ENCODE measurements around the gene NISCH.

The NISCH gene

GRCh38 chr3:52490035-52490938, 34.9 kb downstream of the NISCH start:
- DNase-seq (ENCODE audit: low spot score), result no peak

- DNase-seq (ENCODE audit: low spot score), result no peak
These were observed 35.6 kb downstream of the NISCH start for GRCh38 chr3:52490939-52491526.

- no peak for DNase-seq (ENCODE audit: low spot score)
These were observed 36.7 kb downstream of the NISCH start for GRCh38 chr3:52492059-52492458.

GRCh38 chr3:52493232-52494017, 38.0 kb downstream of the NISCH start:
- no peak for DNase-seq (ENCODE audit: low spot score)

GRCh38 chr3:52494445-52494844, 39.0 kb downstream of the NISCH start:
- no peak for DNase-seq (ENCODE audit: low spot score)

GRCh38 chr3:52494886-52495495, 39.6 kb downstream of the NISCH start, which contains the start of gene STAB1:
Gene STAB1, plus strand, starts transcription at chr3:52495338. Its CDS starts 76 bp downstream, at chr3:52495414.
- DNase-seq (ENCODE audit: low spot score), result no peak

GRCh38 chr3:52495777-52496602, 40.6 kb downstream of the NISCH start:
- no peak for DNase-seq (ENCODE audit: low spot score)

GRCh38 chr3:52498137-52499054, 43.0 kb downstream of the NISCH start:
- no peak for DNase-seq (ENCODE audit: low spot score)

GRCh38 chr3:52501046-52501445, 45.6 kb downstream of the NISCH start:
- no peak for DNase-seq (ENCODE audit: low spot score)

GRCh38 chr3:52502001-52502400, 46.6 kb downstream of the NISCH start:
- DNase-seq (ENCODE audit: low spot score), result no peak

GRCh38 chr3:52502808-52503350, 47.5 kb downstream of the NISCH start:
- no peak for DNase-seq (ENCODE audit: low spot score)

GRCh38 chr3:52503788-52504424, 48.5 kb downstream of the NISCH start:
- no peak for DNase-seq (ENCODE audit: low spot score)

GRCh38 chr3:52504977-52505376, 49.6 kb downstream of the NISCH start:
- DNase-seq (ENCODE audit: low spot score), result no peak

- DNase-seq (ENCODE audit: low spot score), result no peak
These were observed 51.0 kb downstream of the NISCH start for GRCh38 chr3:52506266-52506966.

- DNase-seq (ENCODE audit: low spot score), result no peak
These were observed 52.0 kb downstream of the NISCH start for GRCh38 chr3:52507359-52507758.

GRCh38 chr3:52509753-52510328, 54.4 kb downstream of the NISCH start:
- no peak for DNase-seq (ENCODE audit: low spot score)

- no peak for DNase-seq (ENCODE audit: low spot score)
These were observed 56.1 kb downstream of the NISCH start for GRCh38 chr3:52511509-52511908.

GRCh38 chr3:52512105-52512504, 56.7 kb downstream of the NISCH start:
- DNase-seq (ENCODE audit: low spot score), result no peak

All from left forelimb (tissue), 1 donor.